Heart right ventricle (tissue), 16 donors: Measurements from ENCODE around the gene MTIF2. TPM values are rescaled to one million over a fixed set of nuclear protein-coding genes. Genes with fewer than 3 reads are reported as not detected.

Source experiments
- ATAC-seq, 8 donors: fragments of 200-7000 bp; cut with Tn5 transposase; one replicate each; pipeline ENCODE4 v1.9.1; 2020; ENCODE audit warnings: mild to moderate bottlenecking in 8 of 8, moderate library complexity in 8 of 8, moderate number of reproducible peaks in 1 of 8
- DNase-seq, 2 donors: peaks; one replicate each; pipeline ENCODE4 v3.0.0-alpha.2; 2020
- H3K27ac ChIP-seq, 10 donors: fragments of 200-600 bp; sonication (generic) in 2 of 10; one replicate each; pipeline versions ENCODE4 v1.5.0 to v1.8.0; 2020 to 2022; ENCODE audit warnings: mild to moderate bottlenecking in 3 of 10
- H3K27me3 ChIP-seq, 7 donors: fragments of 200-600 bp; one replicate each; pipeline ENCODE4 v1.8.0; 2021 to 2022; ENCODE audit warnings: mild to moderate bottlenecking in 2 of 7
- H3K36me3 ChIP-seq, 9 donors: fragments of 200-600 bp; sonication (generic) in 1 of 9; one replicate each; pipeline versions ENCODE4 v1.5.0 to v1.8.0; 2020 to 2022; ENCODE audit warnings: mild to moderate bottlenecking in 2 of 9
- H3K4me1 ChIP-seq, 9 donors: fragments of 200-600 bp; sonication (generic) in 1 of 9; one replicate each; pipeline versions ENCODE4 v1.5.0 to v1.8.0; 2020 to 2022; ENCODE audit warnings: mild to moderate bottlenecking in 4 of 9
- H3K4me3 ChIP-seq, 10 donors: fragments of 200-600 bp; sonication (generic) in 2 of 10; one replicate each; pipeline versions ENCODE4 v1.5.0 to v1.8.0; 2020 to 2022; ENCODE audit warnings: mild to moderate bottlenecking in 7 of 10, moderate library complexity in 2 of 10
- H3K9me3 ChIP-seq, 11 donors: fragments of 200-600 bp in 10 of 11; sonication (generic) in 2 of 11; one replicate each; pipeline versions ENCODE4 v1.5.0 to v1.8.0; 2013 to 2022; ENCODE audit warnings: mild to moderate bottlenecking in 2 of 11, control low read depth in 1 of 11, moderate library complexity in 1 of 11
- CTCF ChIP-seq, 9 donors: fragments of 200-600 bp; sonication (generic) in 2 of 9; IDR thresholded peaks; one replicate each; pipeline versions ENCODE4 v1.5.0 to v1.8.0; 2021 to 2022; ENCODE audit warnings: antibody characterized with exemption in 9 of 9, mild to moderate bottlenecking in 5 of 9, moderate library complexity in 1 of 9
- WGBS, 2 donors: extraction: QIAGEN DNeasy Blood & Tissue Kit; methylation state at CpG; one replicate each; pipeline ENCODE4 v1.1.7; 2013; ENCODE audit warnings: inconsistent platforms in 1 of 2; 5-methylcytosine and 5-hydroxymethylcytosine counted together
- intact Hi-C, 10 donors: fragments of 100-400 bp; cut with DNase I; formaldehyde crosslinking; loops; one replicate each; pipeline versions ENCODE4 v1.11.1 to v1.14.2; 2022
- polyA plus RNA-seq, 2 donors: library from polyadenylated mRNA; stranded (reverse); fragments of 200-250 nt; gene quantifications; one replicate each; pipeline ENCODE4 v1.2.3, GENCODE V29; 2013
- total RNA-seq, 10 donors: library from RNA; stranded (reverse); fragmentation: NEBNext Ultra II Directional in 3 of 10; extraction: Animal tissue kit (Norgen Biotek cat#: 25700) in 3 of 10; gene quantifications; one replicate each; pipeline versions ENCODE4 v1.2.1 to v1.2.4, GENCODE V29; 2021 to 2023
- donor health status: Arrhythmogenic right ventricular cardiomyopathy.
- donor health status: ischemic (EF 13 %, LVEDD 7.1; RV severe dilation, severe dysfunction).
- donor health status: healthy with polysubstance abuse.
- donor health status: DM: no; HTN: yes; CAD: no.
- donor health status: DM: no; HTN: no; CAD: no.
- donor health status: ischemic (EF 25% LVEDD 6.9; RV normal size, moderate dysfunction).
- donor health status: ischemic (EF 25% LVEDD 5.7; RV mildly dilated, moderate dysfunction).
- donor health status: healthy.
- donor health status: DM: yes; HTN: yes; CAD: no.
- donor health status: Ischemic cardiomyopathy.
- donor health status: ischemic (EF 35%, LVEDD 5.7; RV mildly dilated, moderate dysfunction).
- donor health status: nonischemic (EF 11% LVEDD 7.7; RV severe dilation, severe dysfunction).
- donor health status: DM: yes; HTN: yes; CAD: no.
- donor health status: PGD.
- donor health status: ischemic (EF 29% LVEDD 5.4; RV normal size, mild dysfunction).
- donor health status: nonischemic (EF 23%, LVEDD 6.1; RV moderate dilation, normal function).

MTIF2 gene
- total and polyA plus RNA-seq, 12 donors, result 26.2 to 59.3 (median 49.2) TPM

- intact Hi-C loops, result loop anchor here in 1 of 10 donors (10.0 kb wide), 1 partner anchor 379 kb away; the partner anchor contains the start of gene PPP4R3B
- TF ChIP-seq CTCF (IDR thresholded peaks at IDR 0.05), result no peak
- no peaks in the 10 kb centered on the region for H3K27me3 ChIP-seq
- H3K27ac ChIP-seq, result no peak overlapping the region
- no peak overlapping the region for H3K4me3 ChIP-seq
- DNase-seq, result no peak
- H3K4me1 ChIP-seq, result peaks cover 0 to 33% (median 23%) of the 10 kb centered on the region in 9 donors
- ATAC-seq, result no peak
- peaks cover 0 to 76% (median 58%) of the 10 kb centered on the region in 9 donors for H3K36me3 ChIP-seq
- no peaks in the 10 kb centered on the region for H3K9me3 ChIP-seq
- WGBS, 2 donors, result 78 to 79% methylated on average over 3 of the region's 3 CpGs
These were observed 33.1 kb downstream of the MTIF2 start for GRCh38 chr2:55235724-55236538.

- TF ChIP-seq CTCF (IDR thresholded peaks at IDR 0.05), result no peak
- ATAC-seq (no peak), DNase-seq (no peak)
- Histone ChIP-seq H3K27me3 (no peaks in the 10 kb centered on the region), H3K9me3 (no peaks in the 10 kb centered on the region), H3K4me1 (peaks cover 0 to 36% (median 31%) of the 10 kb centered on the region in 9 donors), H3K4me3 (peak overlapping the region; percentile 62 to 98 (median 88)), H3K36me3 (peaks cover 0 to 53% (median 42%) of the 10 kb centered on the region in 9 donors), H3K27ac (peak overlapping the region in 6 of 10 donors; percentile 92 to 98 (median 96))
- WGBS, 2 donors, result 80 to 83% methylated on average over 7 of the region's 7 CpGs
- intact Hi-C loops, result loop anchor here in 2 of 10 donors (5.0 to 10.0 kb wide), 2 partner anchors 34 to 381 kb away; partner anchors contain the start of genes MTIF2 (in 2 of the 2) and PPP4R3B (in 1 of the 2)
These were observed 35.4 kb downstream of the MTIF2 start for GRCh38 chr2:55233658-55233940.

GRCh38 chr2:55232863-55233657 is 36.0 kb downstream of the MTIF2 start:
- H3K4me3 ChIP-seq, result peak overlapping the region; percentile 62 to 98 (median 88)
- TF ChIP-seq CTCF (IDR thresholded peaks at IDR 0.05), result no peak
- intact Hi-C loops, result loop anchor here in 3 of 10 donors (1.0 to 10.0 kb wide), 3 partner anchors 34 to 382 kb away; partner anchors contain the start of genes MTIF2 (in 2 of the 3), PPP4R3B (in 1 of the 3) and RTN4 (in 1 of the 3)
- H3K27ac ChIP-seq, result peak overlapping the region; percentile 80 to 98 (median 94)
- H3K27me3 ChIP-seq, result no peaks in the 10 kb centered on the region
- DNase-seq (peak in 1 of 2 donors; percentile 36), ATAC-seq (peak; percentile 3 to 49 (median 26))
- H3K36me3 ChIP-seq, result peaks cover 0 to 48% (median 37%) of the 10 kb centered on the region in 9 donors
- no peaks in the 10 kb centered on the region for H3K9me3 ChIP-seq
- H3K4me1 ChIP-seq, result peaks cover 0 to 41% (median 36%) of the 10 kb centered on the region in 9 donors
- 5 to 7% methylated on average over 33 of the region's 33 CpGs for WGBS, 2 donors
